DMS53 treated with DMSO at 0.1 percent for 48 hours (cell line): Measurements from ENCODE around the gene CHAD.
"Not testable (repeated sequence)": the region's sequence is repeated elsewhere in the genome, so short reads cannot be mapped to it uniquely, and the experiment has no call there.

ENCODE experiments used
- DNase-seq: peaks from one replicate; lab custom pipeline; 2025; ENCODE audit not compliant: unreplicated experiment; lab: John Stamatoyannopoulos, UW

CHAD gene

DNA sequence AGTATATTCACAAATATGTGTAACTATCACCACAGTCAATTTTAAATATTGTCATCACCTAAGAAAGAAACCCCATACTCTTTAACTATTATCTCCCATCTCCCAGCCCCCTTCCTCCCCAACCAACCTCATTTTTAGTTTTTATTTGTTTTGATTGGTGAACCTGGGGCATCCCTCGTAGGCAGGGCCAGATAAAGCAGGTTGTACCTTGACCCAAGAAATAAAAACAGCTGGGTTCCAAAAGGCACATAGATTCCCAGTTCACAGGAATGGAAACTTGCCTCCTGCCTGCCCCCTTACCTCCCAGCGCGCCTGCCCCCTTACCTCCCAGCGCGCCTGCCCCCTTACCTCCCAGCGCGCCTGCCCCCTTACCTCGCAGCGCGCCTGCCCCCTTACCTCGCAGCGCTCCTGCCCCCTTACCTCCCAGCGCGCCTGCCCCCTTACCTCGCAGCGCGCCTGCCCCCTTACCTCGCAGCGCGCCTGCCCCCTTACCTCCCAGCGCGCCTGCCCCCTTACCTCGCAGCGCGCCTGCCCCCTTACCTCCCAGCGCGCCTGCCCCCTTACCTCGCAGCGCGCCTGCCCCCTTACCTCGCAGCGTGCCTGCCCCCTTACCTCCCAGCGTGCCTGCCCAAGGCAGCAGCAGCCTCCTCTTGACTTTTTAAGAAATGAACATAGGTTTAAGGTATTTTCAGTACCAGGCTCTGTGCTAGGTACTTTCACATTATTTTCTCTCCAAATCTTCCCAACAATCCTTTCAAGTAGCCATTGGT lies 7.3 kb upstream of the CHAD start:
- DNase-seq = not testable (repeated sequence)

DNA sequence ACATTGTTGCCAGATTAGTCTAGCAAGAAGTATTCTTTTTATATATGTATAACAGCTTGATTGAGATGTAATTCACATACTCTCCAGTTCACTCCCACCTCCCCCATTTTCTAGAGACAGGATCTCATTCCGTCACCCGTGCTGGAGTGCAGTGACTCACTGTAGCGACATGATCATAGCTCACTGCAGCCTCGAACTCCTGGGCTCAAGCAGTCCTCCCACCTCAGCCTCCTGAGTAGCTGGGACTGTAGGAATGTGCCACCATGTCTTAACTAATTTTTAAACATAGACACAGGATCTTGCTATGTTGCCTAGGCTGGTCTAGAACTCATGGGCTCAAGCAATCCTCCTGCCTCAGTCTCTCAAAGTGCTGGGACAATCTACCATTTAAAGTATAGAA lies 6.7 kb upstream of the CHAD start:
- no peak for DNase-seq

DNA sequence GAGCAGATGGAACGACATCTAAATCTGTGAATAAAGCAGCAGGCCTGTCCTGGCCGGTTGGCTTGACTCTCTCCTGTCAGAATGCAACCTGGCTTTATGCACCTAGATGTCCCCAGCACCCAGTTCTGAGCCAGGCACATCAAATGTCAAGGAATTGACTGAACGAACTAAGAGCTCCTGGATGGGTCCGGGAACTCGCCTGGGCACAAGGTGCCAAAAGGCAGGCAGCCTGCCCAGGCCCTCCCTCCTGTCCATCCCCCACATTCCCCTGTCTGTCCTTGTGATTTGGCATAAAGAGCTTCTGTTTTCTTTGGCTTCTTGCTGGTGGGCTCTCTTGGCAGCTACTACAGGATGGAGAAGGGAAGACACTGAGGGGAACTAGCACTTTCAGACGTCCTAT lies 5.8 kb upstream of the CHAD start:
- DNase-seq = no peak

DNA sequence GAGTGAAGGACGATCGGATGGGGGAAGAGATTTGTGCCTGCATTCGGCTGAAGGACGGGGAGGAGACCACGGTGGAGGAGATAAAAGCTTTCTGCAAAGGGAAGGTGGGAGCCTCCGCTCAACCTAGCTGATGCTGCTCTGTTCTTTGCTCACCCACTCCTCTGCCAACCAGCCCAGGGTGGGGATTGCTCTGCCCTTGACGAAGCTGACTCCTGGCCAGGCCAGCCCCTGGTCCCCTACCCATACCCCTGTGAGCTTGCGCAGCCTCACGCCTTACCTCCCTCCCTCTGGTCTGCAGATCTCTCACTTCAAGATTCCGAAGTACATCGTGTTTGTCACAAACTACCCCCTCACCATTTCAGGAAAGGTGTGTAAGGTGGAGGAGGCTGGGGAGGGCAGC lies 5.2 kb upstream of the CHAD start:
- DNase-seq = no peak

DNA sequence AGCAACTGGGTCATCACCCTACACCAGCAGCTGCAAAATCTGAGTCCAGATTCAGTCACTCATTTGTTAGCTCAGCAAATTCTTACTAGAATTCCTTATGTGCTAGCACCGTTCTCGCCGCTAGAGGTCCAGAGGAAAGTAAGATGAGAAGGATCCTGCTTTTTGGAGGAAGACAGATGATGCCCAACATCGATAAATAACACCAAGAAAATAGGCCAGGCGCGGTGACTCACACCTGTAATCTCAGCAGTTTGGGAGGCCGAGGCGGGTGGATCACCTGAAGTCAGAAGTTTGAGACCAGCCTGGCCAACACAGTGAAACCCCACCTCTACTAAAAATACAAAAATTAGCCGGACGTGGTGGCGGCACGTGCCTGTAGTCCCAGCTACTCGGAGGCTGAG lies 4.1 kb upstream of the CHAD start:
- not testable (repeated sequence) for DNase-seq

DNA sequence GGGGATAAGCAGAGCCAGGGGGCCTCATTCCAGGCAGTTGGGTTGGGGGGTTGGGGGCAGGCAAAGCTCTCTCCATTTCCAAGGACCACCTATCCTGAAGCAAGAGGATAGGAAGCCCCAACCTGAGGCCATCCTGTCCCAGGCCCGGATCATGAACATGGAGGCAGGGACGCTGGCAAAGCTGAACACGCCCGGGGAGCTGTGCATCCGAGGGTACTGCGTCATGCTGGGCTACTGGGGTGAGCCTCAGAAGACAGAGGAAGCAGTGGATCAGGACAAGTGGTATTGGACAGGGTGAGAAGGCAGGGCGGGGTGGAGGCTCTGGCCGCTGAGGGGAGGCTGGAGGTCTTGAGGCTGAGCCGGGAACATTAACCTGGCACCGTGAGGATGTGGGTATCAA lies 3.6 kb upstream of the CHAD start:
- DNase-seq = no peak

DNA sequence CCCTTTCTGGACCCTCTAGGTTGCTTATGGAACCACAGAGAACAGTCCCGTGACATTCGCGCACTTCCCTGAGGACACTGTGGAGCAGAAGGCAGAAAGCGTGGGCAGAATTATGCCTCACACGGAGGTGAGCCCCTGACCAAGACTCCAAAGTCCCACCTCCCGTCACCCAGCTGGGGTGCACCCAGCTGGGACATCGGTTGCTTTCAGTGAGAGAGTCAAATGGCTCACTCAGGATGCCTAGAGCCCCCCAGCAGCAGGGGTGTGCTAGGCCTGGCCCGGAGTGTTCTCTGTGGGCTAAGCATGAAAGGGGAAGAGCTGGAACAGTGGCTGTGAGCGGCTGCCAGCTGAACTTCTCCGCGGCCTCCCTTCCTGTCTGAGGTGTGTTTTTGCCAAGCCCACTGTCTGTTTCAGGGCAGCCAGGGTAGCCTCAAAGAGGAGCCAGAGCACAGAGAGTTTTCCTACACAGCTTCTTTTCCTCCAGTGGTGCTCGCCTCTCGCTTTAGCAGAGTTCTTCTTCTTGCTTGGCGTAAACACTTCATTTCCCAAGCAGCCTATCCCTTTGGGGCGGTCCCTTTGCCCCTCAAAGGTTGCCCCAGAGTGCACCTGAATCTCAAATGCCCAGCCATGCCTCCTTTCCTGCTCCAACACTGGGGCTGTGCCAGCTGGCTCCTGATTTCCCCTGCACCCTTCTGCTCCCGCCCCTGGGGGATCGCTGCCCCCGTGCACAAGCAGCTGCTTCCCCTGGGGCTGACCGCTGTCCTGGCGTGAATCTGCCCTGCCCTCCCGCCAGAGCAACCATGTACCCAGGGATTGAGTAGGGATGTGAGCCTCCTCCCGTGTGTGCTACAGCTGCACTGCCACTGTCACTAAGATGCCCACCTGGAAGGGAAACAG lies 2.6 kb upstream of the CHAD start:
- DNase-seq = no peak

DNA sequence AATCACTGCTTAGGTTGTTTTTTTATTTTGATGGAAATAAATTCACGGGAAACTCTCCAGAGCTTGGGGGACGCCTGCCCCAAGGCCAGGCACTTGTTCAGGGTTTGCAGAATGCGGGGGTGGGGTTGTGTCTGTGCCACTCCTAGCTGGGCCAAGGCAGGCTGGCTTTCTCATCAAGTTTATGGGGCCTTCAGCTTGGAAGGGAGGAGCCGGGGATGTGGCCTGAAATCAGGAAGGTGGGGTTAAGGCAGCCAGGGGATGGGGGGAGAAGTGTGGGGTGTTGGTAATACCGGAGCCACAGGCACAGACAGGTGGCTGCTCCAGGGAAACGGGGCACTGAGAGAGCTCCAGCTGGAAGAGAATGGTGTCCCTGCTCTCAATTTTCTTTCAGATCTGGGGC lies 1.7 kb upstream of the CHAD start:
- DNase-seq = no peak

DNA sequence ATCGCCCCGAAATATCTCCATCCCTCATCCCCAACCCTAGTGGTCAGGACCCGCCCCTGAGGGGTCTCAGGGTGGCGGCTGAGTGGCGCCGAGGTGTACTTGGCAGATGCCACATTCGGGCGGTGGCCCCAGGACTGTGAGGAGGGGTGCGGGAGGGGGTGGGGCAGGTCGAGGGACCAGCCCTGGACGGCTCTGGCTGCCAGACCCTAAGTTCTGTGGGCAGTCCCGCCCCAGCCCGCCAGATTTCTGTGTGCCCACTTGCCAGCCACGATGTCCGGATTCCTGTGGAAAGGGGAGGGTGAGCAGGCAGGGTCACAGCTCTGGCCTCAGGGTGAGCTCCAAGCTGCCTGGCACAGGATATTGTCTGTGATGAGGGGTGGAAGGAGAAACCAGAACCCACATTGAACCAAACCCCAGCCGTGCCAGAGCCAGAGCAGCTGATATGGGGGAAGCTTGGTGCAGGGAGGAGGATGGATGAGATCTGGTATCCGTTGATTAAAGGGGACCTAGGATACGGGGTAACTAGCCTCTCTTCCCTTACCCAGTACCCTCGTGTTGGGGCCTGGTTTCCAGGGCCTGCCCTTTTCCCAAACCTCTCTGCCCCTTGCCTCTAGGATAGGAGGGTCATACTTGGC lies 1.1 kb upstream of the CHAD start:
- no peak for DNase-seq

DNA sequence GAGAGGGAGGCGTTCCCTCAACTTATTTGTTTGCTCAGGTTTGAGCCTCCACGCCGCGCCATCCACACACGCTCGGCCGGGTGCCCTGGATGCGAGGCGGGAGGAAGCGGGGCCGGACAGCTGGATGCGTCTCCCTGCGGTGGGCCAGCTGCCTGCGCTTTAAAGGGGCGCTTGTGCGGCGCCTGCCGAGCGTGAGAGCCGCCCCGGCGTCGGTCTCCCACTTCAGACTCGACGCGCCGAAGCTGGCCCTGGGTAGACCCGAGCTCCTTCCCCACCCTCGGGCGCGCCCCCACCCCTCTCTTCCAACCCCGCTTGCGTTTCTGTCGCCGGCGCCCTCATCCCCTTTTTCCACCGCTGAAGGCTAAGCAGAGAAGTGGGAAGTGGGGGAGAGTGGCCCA lies 527 bp upstream of the CHAD start:
- no peak for DNase-seq

DNA sequence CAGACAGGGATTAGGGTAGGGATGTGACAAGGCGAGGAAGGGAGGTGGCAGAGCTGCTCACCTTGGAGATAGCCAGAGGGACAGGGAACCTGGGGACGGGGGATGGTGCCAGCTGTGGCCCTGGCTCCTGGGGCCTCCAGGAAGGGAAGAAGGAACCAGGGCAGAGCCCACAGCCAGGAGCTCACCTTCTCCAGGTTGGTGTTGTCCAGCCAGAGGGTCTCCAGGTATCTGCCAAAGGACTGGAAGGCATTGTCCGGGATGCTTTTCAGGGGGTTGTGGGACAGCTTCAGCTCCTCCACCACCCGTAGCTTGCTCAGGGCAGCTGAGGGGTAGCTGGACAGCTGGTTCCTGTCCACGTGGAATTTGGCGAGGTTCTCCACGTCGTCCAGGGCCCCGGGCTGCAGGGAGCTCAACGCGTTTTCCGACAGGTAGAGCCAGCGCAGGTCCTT lies 801 bp downstream of the CHAD start:
- DNase-seq = no peak

DNA sequence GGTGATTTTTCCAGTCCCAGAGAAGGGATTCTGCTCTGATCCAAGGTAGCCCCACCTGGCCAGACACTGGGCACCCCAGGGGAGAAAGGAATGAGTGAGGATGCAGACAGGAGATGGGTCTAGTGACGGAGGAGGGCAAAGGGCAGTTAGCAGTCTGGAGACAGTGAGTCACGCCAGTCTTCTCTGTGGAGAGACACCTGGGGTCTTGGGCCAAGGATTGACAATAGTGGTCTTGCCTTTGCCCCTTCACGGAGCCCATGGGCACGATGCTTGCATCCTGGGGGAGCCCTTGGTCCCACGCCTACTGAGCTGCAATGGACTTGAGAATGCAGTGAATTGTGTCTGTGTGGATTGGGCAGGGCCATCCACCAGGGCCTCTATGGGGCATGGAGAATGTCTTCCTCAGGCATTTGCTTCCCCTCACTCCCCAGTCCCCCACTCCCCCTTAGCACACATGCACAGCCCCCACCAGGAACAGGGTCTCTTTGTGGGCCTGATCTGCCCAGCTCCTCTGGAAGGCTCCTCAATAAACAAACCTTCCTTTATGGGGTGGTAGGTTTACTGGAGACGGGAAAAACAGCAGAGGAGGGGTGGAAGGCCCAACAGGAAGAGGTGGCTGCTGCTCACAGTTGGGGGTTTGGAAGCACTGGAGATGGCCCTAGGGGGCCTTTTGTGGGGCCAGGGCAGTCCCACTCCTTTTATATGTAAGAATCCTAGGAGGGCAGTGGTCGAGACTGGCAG lies 1.4 kb downstream of the CHAD start:
- no peak for DNase-seq

DNA sequence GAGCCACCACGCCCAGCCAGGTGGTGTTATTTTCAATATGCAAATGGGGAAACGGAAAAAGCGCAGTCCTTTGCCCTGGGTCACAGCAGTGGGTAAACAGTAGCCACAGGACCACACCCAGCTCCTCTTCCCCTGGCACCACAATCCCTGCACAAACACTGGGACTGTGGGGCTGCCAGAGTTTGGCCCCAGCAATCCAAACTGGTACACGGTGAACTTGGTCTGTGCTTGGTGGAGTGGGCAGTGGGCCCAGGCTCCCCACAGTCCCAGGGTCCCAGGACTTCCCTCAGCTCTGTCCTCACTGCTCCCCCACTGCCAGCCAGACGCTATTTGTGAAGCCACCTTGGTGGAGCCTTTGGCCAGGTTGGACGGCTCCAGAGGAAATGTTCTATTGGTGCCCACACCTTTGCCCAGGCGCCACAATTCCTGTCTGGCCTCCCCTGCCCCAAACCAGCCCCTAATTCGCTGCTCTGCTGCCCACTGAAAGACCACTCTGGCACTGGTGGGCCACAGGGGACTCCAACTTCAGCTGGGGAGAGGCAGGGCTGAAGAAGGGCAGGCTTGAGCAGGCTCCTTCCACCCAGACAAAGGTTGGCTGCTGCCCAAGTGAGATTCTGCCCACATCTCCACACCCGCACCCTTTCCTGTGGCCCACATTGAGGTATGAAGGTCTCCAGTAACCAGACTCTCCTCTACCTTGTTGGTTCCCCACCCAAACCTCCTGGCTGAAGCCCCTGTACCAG lies 2.1 kb downstream of the CHAD start:
- DNase-seq = peak; percentile 31

DNA sequence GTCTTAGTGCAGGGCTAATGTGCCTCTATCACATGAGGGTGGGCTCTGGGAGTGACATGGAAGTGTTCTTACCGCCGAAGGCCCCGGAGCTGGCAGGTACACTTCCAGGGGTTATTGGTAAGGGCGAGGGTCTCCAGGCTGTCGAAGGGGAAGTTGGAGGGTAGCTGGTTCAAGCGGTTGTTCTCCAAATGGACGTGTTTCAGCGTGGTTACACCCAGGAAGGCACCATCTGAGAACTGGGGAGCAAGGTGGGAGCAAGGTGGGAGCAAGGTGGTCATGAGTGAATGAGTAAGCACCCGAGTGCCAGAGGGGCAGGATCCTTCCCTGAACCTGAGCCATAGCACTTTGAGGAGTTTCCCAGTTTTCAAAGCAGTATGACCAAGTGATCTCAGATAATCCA lies 3.0 kb downstream of the CHAD start:
- DNase-seq = no peak

DNA sequence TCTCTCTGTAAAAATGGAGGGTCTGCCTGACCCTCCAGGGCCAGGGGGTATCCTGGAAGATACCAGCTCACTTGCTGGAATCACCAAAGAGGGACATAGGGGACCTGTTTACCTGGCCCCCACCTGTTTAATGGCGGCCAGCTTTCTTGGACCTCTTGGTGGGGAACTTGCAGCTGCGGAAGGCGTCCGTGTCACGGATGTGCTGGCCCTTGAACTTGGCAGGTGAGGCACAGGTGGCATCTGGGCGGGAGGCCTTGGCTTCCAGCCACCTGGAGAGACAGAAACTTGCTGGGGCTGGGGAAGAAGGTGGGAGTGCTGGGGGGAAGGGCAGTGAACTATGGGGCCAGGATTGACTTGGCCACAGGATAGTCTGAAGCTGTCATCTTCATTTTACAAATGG lies 3.5 kb downstream of the CHAD start:
- DNase-seq = no peak

DNA sequence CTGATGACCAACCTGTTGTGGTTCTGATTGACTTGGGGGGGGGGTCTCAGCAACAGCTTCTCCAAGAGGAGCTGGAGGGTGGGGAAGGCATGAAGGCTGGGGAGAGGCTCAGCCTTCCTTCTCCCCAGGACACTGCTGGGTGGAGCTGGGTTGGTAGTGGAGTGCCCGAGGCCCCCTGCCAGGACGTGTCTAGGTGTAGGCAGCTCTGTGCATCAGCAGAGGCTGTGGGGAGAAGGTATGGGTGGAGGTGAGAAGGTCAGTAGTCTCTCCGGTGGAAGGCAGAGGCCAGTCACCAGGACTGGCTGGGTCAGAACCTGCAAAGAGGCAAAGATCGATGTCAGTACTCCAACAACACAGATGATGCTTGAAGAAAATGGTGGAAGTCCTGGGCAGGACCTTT lies 3.9 kb downstream of the CHAD start:
- DNase-seq = no peak

DNA sequence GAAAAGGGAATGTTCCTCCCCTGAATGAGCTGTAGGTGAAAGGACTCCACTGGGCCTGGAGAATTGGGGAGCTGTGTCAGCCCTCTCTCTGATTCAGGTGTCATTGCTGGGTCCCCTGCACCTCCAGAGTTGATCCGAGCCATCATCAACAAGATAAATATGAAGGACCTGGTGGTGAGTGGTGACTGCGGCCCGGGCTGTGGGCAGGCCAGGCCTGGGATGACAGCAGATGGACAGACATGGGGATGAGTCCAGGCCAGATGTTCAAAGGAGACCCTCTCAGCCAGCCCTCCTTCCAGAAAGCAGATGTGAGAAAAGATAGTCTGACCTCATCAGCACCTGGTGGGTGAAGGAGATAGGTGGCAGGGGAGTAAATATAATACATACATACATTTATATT lies 4.6 kb downstream of the CHAD start:
- no peak for DNase-seq

DNA sequence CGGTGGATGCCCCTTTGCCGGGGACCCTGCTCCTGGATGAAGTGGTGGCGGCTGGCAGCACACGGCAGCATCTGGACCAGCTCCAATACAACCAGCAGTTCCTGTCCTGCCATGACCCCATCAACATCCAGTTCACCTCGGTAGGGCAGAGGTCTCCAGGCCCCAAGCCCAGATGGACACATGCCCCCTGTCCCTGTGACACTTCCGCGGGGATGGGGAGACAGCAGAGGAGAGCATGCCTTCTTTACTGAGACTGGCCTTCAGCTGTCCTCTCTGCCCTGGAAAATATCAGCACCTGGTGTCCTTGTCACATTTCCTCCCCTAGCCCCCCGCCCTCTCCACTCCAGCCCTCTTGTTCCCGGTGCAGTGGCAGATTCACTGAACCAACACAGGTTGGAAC lies 6.2 kb downstream of the CHAD start:
- DNase-seq = no peak

DNA sequence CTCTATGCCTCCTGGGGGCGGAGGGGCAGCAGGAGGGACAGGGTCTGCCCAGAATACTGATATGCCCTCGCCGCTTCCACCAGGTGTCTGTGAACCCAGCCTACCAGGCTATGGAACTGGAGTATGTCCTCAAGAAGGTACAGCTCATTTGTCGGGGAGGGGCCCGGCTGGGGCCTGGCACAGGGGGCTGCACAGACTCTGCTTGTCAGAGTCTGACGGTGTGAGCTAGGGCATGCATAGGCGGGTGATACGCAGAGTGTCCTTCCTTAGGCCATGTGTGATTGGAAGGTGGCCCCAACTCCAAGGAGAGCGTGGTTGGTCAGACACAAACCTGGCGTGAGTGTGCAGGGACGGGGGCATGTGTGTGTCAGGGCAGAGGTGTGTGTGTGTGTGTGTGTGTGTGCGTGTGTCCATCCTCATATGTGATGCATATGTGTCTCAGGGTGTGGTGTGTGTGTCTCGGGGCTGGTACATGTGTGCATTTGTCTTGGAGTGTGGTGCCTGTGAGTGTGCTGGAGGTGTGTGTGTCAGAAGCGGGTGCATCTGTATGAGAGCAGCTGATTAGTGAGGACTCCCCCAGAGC lies 7.0 kb downstream of the CHAD start:
- no peak for DNase-seq

DNA sequence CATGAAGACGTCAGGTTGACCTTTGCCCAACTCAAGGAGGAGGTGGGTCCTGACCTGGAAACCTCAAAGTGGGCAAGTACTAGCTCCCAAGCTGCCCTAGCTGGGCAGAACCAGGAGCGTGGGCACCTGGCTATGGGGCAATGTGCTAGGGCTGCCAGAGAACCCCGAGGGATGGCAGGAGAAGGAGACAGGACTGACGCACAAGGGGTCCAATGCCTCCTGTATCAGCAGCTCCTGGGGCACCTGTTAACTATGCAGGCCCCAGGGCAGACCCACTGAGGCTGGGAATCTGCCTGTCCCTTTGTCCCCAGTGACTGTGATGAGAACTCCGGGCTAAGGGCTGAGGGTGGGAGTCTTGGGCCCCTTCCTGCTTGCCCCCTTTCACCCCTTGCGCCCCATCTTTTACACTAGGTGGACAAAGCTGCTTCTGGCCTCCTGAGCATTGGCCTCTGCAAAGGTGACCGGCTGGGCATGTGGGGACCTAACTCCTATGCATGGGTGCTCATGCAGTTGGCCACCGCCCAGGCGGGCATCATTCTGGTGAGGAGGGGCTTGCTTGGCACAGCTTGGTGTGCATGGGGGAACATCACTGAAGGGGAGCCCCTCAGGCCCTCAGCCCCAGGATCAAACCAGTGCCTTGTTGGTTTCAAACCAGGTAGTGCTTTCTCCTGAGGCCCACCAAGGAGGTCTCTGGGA lies 7.7 kb downstream of the CHAD start:
- no peak for DNase-seq
